Spleen (tissue), 7 donors: Measurements from ENCODE around the gene SNX9.

Experiments
- CTCF ChIP-seq, 11 experiments: fragments of 200-600 bp in 7 of 11; fragments of 450-650 bp in 4 of 11; sonication (generic) in 4 of 11; IDR thresholded peaks in 8 of 11; conservative IDR thresholded peaks in 3 of 11; 1 replicate in 7 of 11; 2 replicates in 4 of 11; pipeline versions ENCODE4 v1.4.0 to v1.8.0; 2016 to 2021; ENCODE audit warnings: antibody characterized with exemption in 11 of 11, inconsistent platforms in 4 of 11, mild to moderate bottlenecking in 1 of 11
- POLR2A ChIP-seq, 3 donors: fragments of 450-650 bp; IDR thresholded peaks; one replicate each; pipeline ENCODE4 v1.5.1; 2017; ENCODE audit warnings: antibody characterized with exemption in 3 of 3, mild to moderate bottlenecking in 1 of 3
- POLR2AphosphoS5 ChIP-seq, 3 donors: sonication (generic); formaldehyde crosslinking; IDR thresholded peaks; one replicate each; pipeline ENCODE4 v1.5.1; 2017; ENCODE audit warnings: antibody characterized with exemption in 3 of 3
- donor health status: DM: no; HTN: no; CAD: no; lungs with moderate emphysema.
- donor health status: DM: no; HTN: no; CAD: no.
- donor health status: DM: no; HTN: no; CAD: no.

- no peak for TF ChIP-seq CTCF (IDR thresholded peaks at IDR 0.05 in 8 of 11, conservative IDR thresholded peaks at IDR 0.05 in 3 of 11)
- TF ChIP-seq POLR2A (IDR thresholded peaks at IDR 0.05), result no peak
- no peak for TF ChIP-seq POLR2AphosphoS5 (IDR thresholded peaks at IDR 0.05)
Observed at GRCh38 chr6:157925771-157926170, 102.7 kb downstream of the SNX9 start.
